Tibial nerve (tissue), 4 donors: ENCODE measurements around the gene KCNT1.

Experiments
- CTCF ChIP-seq, 5 experiments: fragments of 200-600 bp in 3 of 5; fragments of 450-650 bp in 2 of 5; sonication (generic) in 3 of 5; IDR thresholded peaks; one replicate each; pipeline ENCODE4 v1.5.1; 2016 to 2019; ENCODE audit warnings: antibody characterized with exemption in 5 of 5, mild to moderate bottlenecking in 3 of 5, moderate library complexity in 2 of 5
- EP300 ChIP-seq, 2 donors: sonication (generic); formaldehyde crosslinking; IDR thresholded peaks; one replicate each; pipeline ENCODE4 v1.6.1; 2017; ENCODE audit warnings: antibody characterized with exemption in 2 of 2, mild to moderate bottlenecking in 1 of 2
- POLR2A ChIP-seq, 2 donors: fragments of 450-650 bp; IDR thresholded peaks; one replicate each; pipeline ENCODE4 v1.6.1; 2017; ENCODE audit warnings: antibody characterized with exemption in 2 of 2, mild to moderate bottlenecking in 2 of 2, moderate library complexity in 2 of 2

DNA sequence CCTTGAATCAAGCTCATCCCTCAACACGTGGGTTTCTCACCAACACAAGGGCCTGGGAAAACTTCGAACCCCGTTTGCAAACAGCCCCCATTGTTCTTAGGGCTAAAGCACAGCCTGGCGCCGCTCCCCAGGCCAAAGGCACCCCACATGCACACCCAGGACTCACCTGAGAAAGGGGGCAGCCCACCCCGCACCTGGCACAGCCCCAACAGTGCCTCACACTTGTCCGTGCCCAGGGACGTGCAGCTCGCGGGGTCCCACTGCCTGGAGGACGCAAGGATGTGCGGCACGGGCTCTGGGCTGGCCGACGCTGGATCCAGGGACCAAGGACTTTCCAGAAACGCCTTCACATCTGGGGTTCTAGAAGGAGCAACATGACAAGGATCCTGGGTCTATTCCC lies 5.5 kb upstream of the KCNT1 start:
- TF ChIP-seq CTCF (IDR thresholded peaks at IDR 0.05) (no peak), EP300 (IDR thresholded peaks at IDR 0.05) (no peak), POLR2A (IDR thresholded peaks at IDR 0.05) (no peak)
